Stimulated activated naive CD4-positive, alpha-beta T cell (primary cell): ENCODE data around the gene PLEKHA1.

Experiments
- DNase-seq, 6 experiments: peaks; one replicate each; lab custom pipeline; 2025; lab: John Stamatoyannopoulos, UW

The PLEKHA1 gene

GRCh38 chr10:122461729-122462532 is 87.4 kb downstream of the PLEKHA1 start:
- DNase-seq, result peak in 1 of 6 experiments; percentile 1

DNA sequence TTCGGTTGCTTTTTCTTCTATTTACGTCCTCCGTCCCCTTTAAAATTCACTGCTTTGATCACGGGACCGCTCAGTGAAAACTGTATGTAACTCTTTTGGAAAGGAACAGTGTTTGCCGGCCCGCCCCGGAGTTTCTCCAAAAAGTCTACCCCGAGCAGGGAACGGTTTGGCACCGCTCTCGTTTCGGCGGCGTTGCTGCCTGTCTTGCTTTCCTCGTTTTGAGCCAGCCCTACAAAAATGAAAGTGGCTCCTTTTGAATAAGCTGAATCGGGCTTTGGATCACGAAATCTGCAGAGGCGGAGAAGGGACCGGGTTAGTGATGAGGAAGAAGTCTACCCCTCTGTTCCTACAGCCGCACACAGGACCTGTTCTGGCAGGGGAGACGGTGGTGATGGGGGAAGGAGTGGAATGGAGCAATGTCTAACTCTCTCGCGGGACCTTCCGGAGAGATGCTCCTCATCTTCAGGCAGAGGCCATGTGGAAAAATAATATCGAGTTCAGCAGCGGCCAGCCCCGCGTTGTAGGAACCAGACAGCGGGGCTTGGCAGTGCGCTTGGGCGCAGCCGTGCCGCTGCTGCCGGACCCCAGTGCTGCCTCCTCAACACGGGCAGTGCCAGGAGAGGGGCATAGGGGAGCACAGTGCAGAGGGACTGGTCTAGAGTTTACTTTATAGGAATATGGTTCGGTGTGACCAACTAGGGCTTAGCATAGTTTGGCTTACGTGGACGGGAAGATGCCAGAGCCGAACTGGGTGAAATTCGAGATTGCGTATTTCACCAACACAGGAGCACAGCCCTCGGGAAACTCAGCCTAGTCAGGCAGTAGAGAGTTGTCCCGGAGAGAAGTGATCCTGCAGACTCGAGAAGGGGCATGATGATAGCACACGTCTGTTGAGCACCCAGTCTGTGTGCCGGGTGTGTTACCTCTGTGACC is 88.3 kb downstream of the PLEKHA1 start:
- no peak for DNase-seq

- DNase-seq, result no peak
Measured at GRCh38 chr10:122463466-122464249, 89.2 kb downstream of the PLEKHA1 start.

- no peak for DNase-seq
Measured at GRCh38 chr10:122464250-122464510, 89.7 kb downstream of the PLEKHA1 start.

- DNase-seq, result no peak
Measured at GRCh38 chr10:122464586-122464985, 90.1 kb downstream of the PLEKHA1 start.

DNA sequence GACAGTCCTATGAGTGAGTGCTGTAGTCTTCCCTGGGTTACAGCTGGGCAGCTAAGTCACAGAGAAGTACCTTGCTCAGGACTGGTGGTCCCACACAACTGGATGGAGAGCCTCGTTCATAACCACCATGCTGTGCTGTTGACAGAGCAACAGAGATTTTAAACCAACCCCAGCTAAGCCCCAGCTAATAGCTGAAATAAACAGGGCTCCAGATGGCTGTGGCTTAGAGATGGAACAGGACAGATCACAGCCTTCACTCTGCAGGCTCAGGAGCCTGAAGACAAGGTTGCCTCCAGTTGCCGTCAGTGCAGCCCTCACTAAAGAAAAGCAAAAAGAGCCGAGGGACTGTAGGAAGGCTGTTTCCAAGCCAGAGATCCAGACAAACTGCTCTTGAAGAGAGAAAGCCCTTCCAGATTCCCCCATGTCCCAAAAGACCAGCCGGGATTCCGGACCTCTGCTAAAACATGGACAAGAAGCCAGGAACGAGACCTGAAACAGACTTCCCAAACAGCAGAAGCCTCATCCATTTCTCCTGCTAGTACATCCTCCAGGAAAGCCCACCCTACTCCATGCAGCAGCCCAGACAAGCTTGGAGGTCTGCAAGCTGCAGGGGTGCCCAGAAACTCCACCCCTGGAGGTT is 91.0 kb downstream of the PLEKHA1 start:
- DNase-seq, result no peak

- DNase-seq, result no peak
Measured at GRCh38 chr10:122466951-122467381, 92.5 kb downstream of the PLEKHA1 start.

DNA sequence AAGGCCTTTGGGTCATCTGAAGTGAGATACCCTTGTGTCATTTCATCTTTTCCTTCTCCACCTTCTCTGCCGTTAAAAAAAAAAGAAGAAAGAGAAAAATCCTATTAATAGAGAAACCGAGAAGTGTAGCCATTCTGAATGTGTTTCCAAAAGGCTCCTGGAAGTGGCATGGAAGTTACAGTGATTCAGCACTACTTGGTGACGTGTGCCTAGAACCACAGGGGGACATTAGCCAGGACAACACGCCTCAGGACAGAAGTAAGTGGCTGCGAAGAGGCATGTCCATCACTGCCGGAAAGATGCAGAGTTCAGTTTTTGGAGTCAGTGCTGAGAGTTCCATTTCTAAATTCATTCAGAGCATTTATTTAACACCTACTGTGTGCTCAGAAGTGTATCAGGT is 93.2 kb downstream of the PLEKHA1 start:
- no peak for DNase-seq

DNA sequence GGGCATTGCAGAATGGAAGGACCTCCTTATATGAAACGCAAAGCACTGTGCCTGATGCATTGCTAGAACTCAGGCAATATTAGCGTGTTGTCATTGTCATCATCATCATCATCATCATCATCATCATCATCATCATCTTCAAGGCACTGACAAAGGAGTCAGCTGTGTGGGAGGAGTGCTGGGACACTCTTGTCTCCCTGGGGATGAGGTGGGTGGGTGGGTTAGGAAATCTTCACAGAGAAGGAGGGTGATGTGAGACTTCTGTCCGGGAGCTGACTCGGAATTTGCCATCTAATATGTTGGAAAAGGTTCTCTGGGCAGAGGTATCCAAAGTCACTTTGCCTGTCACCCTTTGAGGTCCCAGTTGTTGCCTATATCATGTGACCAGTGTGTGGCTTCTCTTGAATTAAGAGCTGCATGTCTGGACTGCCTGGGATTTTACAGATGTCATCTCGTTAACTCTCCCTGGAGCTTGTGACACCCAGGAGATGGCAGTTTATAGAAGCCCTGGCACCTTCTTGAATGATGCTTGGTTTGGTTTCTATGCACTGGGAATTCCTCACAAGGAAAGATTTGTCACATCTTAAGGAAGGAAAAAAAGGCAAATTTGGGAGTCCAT is 93.9 kb downstream of the PLEKHA1 start:
- no peak for DNase-seq

GRCh38 chr10:122468926-122469781 is 94.6 kb downstream of the PLEKHA1 start:
- no peak for DNase-seq

GRCh38 chr10:122469848-122470247 is 95.3 kb downstream of the PLEKHA1 start:
- DNase-seq, result no peak

DNA sequence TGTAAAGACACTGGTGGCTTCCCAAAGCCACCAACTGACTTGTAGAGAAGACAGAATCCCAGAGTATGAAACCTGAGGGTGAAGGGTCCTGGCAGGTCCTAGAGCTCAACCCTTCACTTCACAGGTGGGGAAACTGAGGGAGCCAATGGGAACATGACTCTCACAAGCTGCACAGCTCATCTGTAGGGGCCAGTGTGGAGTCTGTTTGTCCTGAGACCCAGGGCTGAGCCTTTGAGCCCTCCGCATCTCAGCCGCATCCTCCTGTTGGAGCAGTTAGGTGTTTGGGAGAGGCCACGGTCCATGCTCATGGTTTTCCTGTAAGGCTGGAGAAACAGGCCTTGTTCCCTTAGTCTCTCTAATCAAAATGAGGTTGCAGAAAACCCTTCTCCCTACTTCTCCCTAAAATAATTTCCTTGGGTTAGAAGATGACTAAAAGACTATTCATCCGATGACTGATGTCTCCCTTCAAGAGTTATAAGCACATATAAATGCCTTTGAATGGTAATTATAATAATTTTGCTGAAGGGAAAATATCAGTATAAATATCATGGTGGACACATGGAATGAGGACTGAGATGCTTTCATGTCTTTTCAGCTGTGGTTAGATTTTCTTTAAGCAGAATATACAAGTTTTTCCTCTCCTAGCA is 97.1 kb downstream of the PLEKHA1 start:
- DNase-seq, result no peak

GRCh38 chr10:122473116-122473515 is 98.6 kb downstream of the PLEKHA1 start:
- DNase-seq, result no peak

- no peak for DNase-seq
Measured at GRCh38 chr10:122474131-122474818, 99.8 kb downstream of the PLEKHA1 start.

GRCh38 chr10:122475100-122475499 is 100.6 kb downstream of the PLEKHA1 start:
- DNase-seq, result no peak

- DNase-seq, result no peak
Measured at GRCh38 chr10:122475591-122476332, 101.3 kb downstream of the PLEKHA1 start.

- no peak for DNase-seq
Measured at GRCh38 chr10:122476333-122476695, 101.8 kb downstream of the PLEKHA1 start.

DNA sequence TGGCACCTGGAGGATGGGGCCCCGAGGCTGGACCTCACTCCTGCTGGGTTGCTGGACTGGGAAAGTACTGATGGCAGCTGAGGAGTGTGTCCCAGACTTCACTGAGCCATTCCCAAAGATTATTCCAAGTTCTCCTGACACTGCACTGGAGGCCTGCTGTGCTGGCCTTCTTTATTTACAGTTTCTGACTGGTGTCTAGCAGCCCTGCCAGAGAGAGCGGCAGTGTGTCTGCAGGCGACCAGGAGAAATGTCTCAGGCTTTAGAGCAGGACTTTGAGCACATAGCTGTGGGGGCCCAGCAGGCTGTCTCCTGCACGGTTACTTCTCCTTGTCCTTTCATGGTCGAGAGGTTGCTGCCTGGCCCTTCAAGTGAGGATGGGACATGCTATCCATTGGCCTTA is 102.9 kb downstream of the PLEKHA1 start:
- DNase-seq, result no peak

DNA sequence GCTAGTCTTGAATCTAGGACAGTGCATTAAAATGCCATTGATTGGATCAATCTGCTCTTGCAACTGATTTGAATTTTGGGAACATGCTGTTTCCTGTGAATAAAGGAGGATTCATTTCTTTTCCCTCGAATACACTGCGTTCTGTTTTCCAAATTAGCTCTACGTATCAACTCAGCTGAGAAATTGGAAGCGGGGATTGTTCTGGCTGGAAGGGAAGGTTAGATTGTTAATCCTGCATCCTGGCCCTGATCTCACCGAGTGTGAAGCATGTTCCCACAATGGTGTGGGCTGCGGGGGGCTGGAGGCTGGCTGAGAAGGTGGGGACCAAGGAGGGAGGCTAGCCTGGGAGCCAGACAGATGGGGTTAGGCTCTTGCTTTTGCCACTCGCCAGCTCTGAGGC is 104.5 kb downstream of the PLEKHA1 start:
- no peak for DNase-seq
